ENCODE results near the gene PI16.

DNA sequence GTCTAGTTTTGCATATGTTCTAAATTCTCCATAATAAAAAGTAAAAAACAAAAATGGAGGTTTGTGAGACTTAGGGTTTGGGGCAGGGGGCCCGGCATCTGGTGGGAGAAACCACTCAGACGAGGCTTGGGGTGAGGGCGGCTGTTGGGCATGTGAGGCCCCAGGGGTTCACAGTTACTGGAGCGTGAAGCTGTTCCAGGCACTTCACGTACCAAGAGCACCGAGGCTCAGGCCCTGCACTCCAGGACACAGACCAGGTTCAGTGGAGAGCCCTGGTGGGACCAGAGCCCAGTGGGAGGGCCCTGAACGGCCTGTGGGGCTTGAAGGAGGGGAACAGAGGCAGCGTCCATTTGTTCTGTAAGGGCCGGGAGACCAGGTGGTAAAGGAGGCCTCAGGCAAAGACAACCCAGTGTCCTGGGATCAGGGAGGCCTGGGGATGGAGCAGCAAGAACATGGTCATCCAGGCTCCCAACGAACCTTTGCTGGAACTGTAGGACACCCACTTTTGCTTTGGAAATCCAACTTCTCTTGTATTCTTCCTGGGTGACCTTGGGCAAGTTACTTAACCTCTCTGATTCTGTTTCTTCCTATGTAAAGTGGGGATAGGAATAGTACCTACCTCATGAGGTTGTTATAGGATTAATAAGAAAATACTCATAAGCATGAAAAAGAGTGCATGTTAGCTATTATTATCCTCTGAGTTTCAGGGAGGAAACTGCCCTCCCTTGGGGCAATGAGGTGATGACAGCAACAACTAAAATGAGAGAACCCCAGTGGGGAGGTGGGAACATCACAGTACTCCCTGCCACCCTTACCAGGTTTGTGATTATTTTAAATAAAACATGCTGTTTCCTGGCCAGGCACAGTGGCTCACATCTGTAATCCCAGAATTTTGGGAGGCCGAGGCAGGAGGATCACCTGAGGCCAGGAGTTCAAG, 49.8 kb downstream of the PI16 start:
- TF ChIP-seq, protein P1, sequence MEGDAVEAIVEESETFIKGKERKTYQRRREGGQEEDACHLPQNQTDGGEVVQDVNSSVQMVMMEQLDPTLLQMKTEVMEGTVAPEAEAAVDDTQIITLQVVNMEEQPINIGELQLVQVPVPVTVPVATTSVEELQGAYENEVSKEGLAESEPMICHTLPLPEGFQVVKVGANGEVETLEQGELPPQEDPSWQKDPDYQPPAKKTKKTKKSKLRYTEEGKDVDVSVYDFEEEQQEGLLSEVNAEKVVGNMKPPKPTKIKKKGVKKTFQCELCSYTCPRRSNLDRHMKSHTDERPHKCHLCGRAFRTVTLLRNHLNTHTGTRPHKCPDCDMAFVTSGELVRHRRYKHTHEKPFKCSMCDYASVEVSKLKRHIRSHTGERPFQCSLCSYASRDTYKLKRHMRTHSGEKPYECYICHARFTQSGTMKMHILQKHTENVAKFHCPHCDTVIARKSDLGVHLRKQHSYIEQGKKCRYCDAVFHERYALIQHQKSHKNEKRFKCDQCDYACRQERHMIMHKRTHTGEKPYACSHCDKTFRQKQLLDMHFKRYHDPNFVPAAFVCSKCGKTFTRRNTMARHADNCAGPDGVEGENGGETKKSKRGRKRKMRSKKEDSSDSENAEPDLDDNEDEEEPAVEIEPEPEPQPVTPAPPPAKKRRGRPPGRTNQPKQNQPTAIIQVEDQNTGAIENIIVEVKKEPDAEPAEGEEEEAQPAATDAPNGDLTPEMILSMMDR (IDR thresholded peaks at IDR 0.05), result no peak
- TF ChIP-seq EZH2 (IDR thresholded peaks at IDR 0.05; ENCODE audit: borderline replicate concordance, insufficient read depth, low read depth, low read length, poor library complexity, severe bottlenecking), result no peak

All from B cell (primary cell).